CD4-positive, alpha-beta T cell treated with Interleukin-1 beta for 1 hour (primary cell): ENCODE results near the gene LRRC10B.

ENCODE experiments used
- DNase-seq, 2 donors: peaks; one replicate each; pipeline ENCODE4 v3.0.0-alpha.2; 2020 to 2022

Gene LRRC10B

DNA sequence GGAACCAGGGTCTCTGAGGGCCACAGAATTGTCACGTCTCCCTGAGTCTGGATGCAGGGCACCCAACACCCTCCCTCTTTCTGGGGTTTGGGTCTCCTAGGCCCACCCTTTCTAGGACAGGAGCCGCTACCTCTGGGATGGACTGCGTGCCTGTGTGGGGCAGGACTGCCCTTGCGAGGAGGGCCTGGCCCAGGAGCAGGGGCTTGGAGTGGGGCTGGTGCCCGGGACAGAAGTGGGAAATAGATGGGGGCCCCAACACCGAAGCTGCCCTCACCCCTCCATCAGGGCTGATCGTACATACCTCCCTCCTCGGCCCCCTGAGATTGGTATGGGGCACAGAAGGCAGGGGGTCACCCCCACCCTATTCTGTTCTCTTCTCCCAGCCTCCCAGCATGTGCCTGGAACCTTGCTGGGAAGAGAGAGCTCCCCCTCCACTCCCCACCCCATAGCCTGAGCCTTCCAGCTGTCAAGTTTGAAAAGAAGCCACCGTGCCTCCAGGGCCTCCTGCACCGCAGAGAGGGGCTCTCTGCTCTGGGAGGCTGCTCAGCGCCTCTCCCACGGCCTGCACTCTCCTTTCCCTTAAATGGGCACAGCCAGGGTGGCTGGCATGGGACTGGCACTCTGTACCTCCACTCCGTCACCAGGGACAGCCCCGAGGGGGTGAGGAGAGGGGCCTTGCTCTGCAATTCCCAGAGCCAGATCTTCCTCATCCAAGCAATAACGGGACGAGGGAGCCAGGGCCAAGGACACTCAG is 1.8 kb downstream of the LRRC10B start:
- no peak for DNase-seq

DNA sequence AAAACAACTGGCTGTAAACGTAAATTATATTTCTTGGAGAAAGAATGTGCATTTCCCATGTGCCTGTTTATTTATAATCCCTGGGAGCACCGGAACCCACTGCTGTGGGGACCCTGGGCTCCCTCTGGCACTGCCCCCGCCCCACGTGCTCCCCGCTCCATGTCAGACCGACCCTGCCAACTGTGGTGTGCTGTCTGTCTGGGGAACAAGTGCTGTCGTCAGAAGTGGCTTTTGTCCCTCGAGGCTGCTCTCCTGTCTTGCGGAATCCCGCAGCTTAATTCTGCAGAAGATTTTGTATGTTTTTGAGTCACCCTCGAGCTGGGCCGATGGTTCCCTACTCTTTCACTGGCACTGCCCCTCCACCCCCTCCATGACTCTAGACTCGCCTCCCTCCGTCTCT is 2.4 kb downstream of the LRRC10B start:
- DNase-seq = no peak

DNA sequence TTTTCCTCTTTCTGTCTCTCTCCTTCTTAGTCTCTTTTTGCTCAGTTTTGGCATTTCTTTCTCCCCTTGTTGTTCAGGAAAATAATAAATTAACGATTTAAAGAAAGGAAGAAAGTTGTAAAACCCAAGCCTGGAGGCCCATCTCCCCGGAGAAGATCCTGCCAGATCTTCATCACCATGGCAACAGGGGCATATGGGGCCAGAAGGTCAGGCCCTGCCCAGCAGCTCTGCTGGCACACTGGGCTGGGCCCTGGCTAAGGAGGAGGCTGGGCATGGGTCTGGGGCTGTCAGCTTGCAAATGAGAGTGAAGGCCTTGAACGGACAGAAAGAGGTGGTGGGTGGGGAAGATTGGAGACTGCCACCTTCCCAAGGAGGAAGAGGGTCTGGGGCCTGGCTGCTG is 2.8 kb downstream of the LRRC10B start:
- no peak for DNase-seq

DNA sequence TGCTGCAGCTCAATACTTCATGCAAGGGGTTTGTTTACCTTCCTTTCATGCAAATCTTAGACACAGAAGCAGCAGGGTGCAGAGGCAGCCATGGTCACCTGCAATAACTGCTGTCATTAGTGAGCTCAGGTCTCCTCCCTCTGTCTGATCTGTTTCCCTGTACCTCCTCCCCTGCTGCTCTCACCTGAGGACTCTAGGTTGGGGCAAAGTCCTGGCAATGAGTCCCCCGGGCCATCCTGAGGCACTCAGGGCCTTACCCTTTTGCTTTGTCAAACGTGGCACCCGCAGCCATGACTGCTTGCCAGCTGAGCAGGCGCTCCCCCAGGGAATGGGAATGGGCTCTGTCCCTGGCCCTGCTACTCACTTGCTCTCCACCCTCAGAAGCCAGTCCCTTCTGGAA is 3.9 kb downstream of the LRRC10B start:
- DNase-seq = no peak

DNA sequence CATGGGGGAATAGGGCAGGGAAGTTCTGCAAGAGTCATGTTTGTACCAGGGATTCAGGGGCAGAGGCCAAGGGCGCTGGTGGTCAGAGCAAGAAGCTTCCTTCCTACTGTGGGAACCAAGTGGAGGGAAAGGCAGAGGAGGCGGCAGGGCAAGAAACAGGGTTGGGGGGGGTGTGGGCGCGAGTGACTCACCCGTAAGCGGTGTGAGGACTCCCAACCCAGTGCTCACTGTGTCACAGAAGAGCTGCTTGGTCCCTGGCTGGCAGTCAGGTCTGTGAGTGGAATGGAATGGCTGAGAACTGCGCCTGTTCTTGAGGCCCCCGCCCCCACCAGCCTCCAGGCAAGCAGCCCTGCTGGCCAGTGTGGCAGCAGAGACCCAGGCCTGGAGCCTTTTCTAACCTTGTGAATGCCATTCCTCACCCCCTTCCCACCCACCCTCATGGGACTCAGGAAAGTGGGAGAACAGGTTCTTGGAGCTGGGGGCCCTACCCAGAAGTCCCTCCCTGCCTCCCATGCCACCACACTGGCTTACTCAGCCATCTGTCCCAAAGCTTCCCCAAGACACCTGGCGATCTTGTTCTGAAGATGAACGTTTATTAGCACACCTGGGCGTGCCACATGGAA is 4.7 kb downstream of the LRRC10B start:
- no peak for DNase-seq

DNA sequence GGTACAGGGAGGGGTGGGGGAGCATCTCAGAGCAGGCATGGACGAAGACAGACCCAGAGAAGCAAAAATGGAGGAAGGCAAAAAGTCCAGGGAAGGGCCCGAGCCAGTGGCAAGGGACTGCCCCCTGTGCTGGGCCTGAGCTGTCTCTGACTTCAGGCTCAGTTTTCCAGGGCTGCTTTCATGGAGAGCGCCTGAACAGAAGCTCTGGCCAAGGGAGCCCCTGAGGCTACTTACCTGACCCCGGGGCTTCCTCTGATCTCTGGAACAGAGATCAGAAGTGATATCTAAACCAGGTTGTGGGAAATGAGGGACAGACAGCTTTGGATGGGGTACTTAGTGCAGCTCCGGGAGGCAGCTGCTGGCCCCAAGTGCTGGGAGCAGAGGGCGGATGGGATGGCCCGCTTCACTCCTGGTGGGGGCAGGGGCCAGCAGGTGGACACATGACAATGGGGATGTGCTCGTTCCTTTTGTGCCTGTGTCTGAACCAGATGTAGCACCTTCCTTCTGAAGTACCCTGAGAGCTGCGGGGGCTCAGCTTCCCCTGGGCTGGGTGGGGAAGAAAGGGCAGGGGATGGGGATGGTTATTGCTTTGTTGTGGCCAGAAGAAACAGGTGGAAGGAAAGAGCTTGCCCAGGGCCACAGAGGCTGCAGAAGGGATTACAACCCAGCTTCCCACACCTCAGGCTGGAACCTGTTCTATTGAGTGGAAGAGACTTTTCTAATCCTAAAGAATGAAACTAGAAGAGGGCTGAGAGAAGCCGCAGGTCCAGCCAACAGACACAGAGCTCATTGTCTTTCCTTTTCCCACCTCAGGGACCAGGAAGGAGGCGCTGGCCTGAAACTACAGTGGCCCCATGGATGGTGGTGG is 5.7 kb downstream of the LRRC10B start:
- DNase-seq = no peak

DNA sequence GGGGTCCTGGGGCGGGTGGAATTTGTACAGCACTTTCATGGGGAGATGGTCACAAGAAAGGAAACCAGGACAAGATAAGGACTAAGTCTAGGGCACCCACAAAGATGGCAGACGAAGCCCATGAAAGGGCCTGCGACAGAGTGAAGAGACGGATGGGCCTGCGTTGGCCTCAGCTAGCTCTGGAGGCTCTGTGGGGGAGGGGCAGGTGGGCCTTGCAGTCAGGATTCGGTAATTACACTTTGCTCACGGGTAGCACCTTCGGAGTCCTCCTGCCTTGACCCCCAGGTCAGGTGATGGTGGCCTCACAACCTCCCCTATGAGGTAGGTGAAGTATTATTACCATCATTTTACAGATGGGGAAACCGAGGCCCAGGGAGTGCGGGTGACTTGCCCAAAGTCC is 7.1 kb downstream of the LRRC10B start:
- no peak for DNase-seq

DNA sequence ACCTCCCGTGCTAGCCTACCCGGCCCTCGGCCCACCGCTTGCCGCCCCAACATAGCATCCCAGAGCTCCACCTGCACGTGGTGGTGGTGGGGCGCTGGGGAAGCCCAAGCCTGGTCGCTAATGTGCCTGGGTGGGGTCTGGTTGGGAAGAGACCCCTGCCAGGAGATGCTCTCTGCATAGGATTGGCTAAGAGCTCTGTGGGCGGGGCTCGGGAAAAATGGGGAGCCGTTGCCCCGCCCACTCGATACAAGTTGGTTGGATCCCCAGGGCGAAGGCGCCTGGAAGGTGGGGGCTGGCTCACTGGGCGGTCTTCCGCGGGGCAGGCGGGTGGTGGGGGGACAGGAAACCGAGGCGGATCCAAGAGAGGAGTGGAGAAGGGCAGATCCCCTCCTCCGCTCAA is 7.6 kb downstream of the LRRC10B start:
- DNase-seq = no peak

DNA sequence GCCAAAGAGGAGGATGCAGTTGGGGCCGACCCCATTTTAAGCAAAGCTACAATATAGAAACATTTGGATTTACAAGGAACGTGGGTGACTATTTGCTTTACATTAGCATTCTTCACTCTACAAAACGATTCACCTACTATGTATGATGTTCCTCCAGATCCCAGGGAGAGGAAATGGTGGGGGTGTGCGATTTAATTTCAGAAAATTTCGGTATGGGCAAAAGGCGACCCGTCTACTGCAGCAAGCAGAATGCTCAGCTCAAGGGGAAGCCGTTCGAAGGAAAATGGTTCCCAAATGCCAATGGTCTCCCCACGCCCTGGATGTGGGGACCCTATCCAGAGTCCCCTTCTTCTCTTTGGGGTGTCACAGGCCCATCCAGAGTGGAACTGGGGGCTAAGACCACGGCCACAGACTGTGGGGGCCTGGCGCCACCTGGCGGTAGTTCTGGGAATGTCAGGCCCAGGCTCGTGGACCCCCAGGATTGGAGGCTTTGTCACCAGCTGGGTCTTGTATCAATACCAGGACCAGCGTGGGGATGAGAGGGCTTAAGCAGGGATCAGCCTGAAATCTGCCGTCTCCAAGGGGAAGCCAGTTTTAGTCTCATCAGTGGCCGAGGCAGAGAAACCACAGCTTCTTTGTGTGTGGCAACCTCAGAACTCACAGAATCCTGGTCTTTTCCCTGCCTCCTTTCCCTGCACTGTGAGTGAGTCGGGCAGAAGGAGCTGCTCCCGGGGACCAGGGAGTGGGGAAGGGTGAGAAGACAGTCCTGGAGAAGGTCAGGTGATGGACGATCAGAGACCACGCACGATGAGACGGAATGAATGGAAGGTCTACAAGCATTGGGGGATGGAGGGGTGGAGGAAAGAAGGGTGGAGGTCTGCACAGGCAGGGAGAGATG is 8.4 kb downstream of the LRRC10B start:
- DNase-seq = peak; percentile 31 to 50

DNA sequence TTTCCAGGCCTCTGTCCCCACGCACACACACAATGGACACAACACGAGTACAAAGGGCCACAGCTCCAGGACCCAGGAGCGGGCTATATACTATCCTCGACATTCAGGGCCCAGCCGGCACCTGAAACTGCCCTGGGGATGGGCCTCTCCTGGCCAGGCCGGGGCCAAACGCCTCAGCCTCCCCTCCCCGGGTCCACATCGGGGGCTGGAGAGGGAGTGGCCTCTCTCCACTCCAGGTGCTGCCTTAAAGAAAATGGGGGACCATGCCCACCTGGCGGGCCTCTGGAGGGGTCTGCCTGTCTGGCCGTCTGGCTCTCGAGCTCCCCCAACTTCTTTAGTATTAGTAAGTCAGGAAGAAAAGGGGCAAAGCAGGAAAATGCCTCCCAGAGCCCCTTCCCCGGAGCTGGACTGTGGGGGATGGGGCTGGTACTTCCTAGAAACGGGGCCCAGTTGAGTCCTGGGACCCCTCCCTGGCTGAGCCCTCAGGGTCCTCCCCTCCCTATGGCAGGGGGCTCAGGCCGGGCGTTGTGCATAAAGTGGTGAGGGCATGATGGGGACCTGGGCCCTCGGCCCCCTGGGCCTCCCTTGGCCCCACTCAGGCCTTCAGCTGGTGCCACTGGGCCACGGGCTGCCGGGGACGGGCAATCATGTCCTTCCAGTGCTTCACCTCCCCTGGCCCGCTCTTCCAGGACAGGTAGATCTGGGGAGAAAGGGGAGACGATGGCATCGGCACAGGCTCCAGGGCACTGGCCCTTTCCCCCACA is 9.7 kb downstream of the LRRC10B start:
- no peak for DNase-seq

DNA sequence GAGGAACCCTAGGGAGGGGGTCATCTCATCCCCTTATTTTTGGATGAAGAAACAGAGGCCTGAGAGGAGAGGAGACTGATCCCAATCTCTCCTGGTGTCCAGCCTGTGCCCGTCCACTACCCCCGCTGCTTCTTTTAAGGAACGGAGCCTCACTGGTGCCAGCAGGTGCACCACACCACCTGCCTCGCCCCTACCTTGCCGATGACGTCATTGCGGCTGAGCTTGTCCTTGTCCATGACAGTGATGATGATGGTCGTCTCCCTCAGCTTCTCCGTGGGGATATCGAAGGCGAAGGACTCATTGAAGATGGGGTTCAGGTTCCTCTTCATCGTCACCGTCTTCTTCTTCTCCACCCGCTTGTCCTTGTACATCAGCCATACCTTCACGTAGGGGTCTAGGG is 14.3 kb downstream of the LRRC10B start:
- DNase-seq = no peak

DNA sequence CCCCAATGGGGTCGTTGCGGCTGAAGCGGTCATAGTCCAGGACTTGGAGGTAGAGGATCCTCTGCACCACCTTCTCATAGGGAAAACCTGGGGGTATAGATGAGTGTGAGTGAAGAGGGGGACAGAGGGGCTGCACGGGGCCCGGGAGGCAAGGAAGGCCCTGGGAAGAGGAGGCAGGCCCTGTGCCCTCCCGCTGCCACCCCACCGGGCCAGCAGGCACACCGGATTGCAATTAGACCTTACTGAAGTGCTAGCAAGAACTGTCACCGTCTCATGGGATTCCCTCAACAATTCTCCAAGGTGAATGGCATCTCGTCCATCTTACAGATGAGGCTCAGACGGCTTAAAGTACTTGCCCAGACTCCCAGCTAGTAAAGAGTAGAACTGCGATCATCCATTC is 15.9 kb downstream of the LRRC10B start:
- DNase-seq = no peak

DNA sequence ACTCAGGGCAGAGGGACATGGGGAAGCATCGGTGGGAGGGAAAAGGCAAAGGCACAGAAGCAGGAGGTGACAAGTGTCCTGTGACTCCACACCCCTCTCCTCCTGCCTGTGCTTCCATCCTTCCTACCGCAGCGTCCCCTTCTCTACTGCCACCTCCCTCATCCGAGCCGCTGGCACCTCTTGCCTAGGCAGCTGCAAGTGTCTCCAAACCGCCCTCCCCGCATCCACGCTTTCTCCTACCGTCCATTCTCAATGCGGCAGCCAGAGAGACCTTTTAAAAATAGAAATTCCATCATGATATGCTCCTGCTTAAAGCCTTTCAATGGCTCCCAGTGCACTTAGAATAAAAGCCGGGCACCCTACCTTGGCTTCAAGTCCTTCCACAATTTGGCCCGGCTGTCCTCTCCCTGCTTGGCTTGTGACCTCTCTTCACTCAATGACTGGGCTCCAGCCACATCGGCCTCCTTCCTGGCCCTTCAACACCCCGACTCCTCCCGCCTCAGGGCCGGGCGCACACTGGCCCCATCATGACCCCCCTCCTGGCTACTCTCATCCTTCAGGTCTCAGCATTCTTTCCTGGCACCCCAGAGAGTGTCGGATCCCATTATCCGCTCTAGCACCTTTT is 16.5 kb downstream of the LRRC10B start:
- DNase-seq = no peak

DNA sequence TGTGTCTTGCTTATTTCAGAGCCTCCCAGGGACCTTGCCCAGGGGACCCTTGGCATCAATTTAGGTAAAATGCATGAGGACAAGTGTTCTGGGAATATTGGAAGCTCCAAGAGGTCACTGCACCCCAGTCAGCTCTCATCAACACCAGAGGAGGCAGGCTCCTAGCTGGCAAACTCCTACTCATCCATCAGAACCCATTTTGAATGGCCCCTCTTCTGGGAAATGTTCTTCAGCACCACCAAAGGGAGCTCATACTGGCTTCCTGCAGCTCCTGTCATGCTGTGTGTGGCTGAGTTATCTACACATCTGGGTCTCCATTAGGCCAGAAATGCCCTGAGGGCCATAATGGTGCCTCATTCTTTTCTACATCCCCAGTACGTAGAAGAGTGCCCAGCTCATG is 17.7 kb downstream of the LRRC10B start:
- no peak for DNase-seq

DNA sequence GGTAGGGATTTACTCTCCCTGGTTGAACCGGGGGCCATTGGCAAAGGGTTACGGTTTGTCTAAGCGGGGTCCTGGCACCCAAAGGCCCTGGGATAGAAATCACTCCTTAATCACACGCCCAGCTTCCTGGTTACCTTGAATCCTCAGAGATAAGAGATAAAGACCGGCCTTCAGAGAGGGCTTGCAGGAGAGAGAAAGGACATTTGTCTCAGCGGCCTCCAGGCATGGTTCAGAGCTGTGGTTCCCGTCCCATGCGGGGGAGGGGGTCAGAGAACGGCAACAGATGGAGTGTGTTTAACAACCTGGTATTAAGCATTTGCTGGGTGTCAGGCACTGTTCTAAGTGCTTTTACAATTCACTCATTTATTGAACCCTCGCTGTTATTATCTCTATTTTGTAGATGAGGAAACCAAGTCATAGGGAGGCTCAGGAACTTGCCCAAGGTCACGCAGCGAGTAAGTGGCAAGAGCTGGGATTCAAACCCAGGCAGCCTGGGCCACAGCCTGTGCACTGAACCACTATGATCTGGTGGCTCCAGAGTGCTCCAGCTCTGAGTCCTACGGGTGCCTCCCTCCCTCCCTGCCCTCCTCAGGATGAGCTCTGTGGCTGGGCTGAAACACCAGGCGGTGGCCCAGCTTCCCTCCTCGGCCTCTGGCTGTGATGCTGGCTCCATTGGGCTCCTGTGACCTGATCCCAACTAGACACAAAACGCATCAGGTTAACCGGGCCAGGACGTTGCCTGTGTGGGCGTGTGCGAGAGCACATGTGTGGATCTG is 18.6 kb downstream of the LRRC10B start:
- DNase-seq = no peak

DNA sequence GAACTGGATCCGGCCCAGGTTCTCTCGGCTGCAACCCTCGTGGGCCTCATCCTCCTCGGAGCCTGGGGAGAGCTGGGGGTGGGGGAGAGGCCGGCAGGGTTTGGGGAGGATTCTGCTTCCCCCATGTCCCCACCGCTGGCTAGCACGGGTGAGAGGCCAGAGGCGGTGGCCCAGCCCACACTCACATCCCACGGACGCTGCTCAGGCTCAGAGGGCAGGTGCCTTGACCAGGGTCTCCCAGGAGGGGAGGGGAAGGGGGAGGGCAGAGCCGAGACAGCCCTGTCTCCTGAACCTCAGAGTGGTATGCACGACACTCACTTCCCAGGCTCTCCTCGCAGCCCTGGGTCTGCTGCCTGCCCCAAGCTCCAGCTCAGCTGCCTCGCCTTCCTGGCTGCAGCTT is 19.6 kb downstream of the LRRC10B start:
- no peak for DNase-seq

DNA sequence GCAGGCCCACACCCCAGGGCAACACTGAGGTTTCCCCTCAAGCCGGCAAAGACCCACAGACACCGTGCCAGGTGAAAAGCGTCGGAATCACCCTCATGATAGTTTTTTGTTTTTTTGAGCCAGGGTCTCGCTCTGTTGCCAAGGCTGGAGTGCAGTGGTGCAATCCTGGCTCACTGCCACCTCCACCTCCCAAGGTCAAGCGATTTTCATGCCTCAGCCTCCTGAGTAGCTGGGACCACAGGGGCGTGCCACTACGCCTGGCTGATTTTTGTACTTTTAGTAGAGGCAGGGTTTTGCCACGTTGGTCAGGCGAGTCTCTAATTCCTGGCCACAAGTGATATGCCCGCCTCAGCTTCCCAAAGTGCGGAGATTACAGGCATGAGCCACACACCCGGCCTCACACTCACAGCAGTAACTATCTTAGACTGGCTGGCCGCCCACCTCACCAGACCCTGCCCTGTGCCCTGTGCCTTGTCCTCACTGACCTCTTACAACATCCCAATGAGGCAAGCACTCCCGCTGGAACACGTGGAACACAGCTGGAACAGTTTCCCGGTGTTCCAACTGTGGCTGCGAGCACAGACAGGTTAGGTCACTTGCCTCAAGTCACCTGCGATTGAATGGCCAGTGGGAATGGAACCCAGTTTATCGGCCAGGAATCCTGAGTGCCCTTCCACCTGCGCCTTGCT is 21.1 kb downstream of the LRRC10B start:
- no peak for DNase-seq

DNA sequence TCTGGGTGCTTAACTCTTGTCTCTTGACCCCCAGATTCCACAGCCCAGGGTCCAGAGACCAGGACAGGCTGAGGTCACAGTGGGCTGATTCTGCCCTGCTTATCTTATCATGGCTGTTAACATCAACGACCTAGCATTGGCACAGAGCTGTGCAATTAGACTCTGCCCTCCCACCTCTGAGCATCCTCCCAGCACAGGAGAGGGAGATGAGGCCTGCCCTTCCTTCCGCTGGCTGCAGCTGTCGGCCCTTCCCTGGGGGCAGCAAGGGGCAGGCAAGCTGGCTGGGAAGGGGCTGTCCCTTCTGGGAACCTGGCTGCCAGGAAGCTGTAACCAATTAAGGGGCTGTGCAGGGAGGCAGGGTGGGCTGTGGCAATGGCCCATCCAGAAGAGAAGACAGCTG is 22.5 kb downstream of the LRRC10B start:
- DNase-seq = no peak

DNA sequence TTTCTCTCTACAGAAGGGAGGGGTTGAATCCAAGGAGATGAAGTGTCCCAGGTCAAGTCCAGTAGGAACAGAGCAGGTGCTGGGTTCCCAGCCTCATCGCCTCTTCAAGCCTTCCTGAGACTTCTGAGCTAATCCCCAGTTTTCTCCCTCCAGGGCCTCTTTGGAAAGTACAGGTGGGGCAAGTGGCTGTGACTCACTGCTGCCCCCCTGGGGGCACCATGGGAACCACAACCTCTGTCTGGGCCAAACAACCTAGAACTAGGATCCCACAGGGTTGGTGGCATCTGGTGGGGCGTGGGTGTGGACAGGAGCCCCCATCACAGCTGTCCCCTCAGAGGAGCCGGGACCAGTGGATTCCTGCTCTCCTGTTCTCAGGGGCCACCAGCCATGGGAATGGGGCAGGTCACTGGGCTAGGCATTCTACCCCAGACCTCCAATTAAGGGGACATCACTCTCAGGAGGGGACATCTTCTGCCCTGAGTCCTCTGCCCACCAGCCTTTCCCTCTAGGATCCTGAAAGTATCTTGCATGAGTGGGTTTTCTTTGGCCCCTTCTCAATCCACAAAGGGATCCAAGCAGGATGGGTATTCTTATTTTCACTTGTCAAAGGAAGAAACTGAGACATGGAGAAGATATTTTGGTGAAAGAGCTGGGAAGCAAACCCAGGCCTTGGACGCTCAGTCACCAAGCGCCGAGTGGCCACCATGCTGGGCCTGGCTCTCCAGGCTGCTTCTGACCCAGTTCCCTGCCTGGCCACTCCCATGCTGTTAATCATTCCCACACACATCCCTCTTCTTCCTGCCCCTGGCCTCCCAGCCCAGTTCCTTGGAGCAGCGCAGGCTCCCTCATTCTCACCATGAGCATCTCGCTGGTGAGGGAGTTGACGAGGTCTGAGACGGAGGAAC is 23.8 kb downstream of the LRRC10B start:
- DNase-seq = peak; percentile 11 to 25
